Loucy (cell line): ENCODE measurements around the gene RFT1.

ENCODE experiments used
- EZH2phosphoT487 ChIP-seq: fragments of 200-600 bp; IDR thresholded peaks from 2 replicates; pipeline ENCODE4 v1.6.1; 2018; ENCODE audit warnings: antibody characterized with exemption, mild to moderate bottlenecking, moderate library complexity, borderline replicate concordance
- TF ChIP-seq, protein P1 (sequence below): fragments of 200-600 bp; sonication (generic); conservative IDR thresholded peaks from 2 replicates; pipeline ENCODE4 v1.5.1; 2014; ENCODE audit warnings: mild to moderate bottlenecking, antibody characterized with exemption, low read length

DNA sequence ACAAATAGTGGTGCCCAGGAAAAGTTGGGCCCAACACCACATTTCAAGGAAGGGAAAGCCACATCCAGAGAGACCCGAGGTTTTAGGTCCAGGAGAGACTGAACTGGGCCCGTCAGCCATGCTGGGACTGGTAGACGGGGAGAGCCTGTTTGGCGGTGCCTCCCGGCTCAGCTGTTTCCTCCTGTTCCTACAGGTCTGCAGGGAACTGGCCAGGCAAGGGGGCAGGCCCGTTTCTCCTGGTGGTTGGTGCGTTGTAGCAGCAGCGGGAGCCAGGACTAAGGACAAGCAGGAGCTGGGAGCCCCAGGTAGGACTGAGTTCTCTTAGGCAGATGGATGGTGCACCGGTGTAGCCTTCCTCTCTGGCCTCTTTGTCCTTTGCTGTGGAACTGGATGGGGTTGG lies 34.7 kb upstream of the RFT1 start:
- TF ChIP-seq, protein P1, sequence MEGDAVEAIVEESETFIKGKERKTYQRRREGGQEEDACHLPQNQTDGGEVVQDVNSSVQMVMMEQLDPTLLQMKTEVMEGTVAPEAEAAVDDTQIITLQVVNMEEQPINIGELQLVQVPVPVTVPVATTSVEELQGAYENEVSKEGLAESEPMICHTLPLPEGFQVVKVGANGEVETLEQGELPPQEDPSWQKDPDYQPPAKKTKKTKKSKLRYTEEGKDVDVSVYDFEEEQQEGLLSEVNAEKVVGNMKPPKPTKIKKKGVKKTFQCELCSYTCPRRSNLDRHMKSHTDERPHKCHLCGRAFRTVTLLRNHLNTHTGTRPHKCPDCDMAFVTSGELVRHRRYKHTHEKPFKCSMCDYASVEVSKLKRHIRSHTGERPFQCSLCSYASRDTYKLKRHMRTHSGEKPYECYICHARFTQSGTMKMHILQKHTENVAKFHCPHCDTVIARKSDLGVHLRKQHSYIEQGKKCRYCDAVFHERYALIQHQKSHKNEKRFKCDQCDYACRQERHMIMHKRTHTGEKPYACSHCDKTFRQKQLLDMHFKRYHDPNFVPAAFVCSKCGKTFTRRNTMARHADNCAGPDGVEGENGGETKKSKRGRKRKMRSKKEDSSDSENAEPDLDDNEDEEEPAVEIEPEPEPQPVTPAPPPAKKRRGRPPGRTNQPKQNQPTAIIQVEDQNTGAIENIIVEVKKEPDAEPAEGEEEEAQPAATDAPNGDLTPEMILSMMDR = no peak
- TF ChIP-seq EZH2phosphoT487 = no peak
